SW480 (cell line): ENCODE measurements around the gene RWDD3.
A peak's percentile ranks its signal among the peaks of the same experiment; 100 is the strongest.

Experiments
- DNase-seq: peaks from one replicate; pipeline ENCODE4 v3.0.0-alpha.2; 2016; ENCODE audit warnings: low spot score

The RWDD3 gene, protein sequence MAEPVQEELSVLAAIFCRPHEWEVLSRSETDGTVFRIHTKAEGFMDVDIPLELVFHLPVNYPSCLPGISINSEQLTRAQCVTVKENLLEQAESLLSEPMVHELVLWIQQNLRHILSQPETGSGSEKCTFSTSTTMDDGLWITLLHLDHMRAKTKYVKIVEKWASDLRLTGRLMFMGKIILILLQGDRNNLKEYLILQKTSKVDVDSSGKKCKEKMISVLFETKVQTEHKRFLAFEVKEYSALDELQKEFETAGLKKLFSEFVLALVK

DNA sequence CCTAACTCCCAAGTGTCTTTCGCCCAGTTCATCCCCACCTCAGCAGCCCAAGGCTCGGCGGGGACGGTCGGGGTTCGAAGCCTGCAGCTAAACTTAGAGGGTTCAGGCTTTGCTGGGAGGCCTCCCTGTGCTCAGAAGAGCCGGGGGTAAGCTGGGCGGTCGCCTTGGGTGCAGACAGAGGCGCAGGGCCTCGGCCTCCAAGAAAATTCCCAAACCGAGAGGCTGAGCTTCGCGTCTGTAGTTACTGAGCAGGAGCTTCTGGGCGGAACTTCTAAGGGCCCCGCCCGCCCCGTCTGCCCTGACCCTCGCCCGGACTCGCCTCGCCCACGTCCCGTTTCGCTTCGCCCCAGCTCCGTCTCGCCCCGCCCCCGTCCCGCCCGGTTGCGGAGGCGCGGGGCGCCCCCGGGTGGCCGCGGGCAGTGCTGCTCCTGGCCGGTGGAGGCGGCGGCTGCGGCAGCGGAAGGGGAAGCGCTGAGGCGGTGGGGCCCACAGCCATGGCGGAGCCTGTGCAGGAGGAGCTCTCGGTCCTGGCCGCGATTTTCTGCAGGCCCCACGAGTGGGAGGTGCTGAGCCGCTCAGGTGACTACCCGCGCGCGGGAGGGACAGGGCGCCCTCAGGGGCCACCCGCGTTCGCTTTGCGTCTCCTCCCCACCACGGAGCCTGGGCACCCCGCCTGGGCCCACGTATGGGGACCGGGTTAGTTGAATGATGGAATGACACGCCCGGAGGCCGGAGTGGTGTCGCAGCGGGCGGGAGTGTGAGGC lies at the start of gene RWDD3:
RWDD3 (plus strand) TSS at position 474 of the 764 bp plus-strand sequence; CDS start at position 495, 21 bp downstream.
- peak; percentile 77 for DNase-seq

DNA sequence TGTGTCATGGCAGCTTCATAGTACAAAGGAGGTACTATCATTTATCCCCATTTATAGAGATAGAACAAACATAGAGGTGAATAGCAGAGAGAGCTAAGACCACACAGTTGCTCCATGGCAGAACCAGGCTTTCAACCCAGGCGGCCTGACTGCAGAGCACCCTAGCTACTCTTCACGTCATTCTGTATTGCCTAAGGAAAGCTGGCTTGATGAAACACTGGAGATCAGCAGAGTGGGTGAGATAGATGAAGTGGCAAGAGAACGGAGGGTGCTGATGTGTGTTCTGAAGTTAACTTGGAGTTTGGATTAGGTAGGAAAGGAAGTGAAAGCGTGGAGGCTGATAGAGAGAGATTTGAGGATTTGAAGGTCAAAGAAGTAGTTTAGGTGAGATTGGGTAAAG lies 47.9 kb upstream of the RWDD3 start:
- DNase-seq = no peak

DNA sequence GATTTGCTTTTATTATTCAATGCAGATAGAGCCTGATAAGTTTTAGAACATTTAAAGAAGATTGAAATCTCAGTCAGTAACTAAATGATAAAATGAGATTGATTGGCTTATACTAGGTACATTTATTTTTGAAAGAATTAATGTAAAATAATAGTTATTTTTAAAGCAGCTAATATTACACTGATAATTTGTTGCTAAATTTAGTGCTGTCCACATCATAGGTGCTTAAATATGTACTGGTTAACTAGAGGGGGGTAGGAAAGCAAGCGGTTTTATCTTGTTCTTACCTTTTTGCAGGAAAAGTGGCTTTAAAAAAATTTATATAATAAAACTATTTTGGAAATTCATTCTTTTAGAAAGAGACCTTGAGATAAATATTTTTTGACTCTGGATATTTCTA lies 40.4 kb upstream of the RWDD3 start:
- no peak for DNase-seq

DNA sequence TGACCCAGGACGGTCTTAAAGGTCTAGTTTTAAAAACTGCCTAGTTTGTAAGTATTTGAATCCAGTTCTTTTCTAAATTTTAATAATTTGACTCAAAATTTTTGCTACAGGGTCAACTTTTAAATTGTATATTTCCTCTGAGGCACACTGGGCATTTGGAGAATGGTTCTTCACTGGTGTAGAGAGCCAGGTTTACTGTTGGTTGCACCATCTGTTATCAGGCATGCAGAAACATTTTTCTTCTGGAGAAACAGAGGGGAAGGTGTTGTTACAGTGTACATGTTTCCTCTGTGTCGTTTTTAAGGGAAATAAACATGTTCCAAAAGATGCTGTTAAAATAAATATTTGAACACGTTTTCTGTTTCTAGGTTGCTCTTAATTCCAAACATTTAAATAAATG lies 39.0 kb upstream of the RWDD3 start:
- DNase-seq = no peak

DNA sequence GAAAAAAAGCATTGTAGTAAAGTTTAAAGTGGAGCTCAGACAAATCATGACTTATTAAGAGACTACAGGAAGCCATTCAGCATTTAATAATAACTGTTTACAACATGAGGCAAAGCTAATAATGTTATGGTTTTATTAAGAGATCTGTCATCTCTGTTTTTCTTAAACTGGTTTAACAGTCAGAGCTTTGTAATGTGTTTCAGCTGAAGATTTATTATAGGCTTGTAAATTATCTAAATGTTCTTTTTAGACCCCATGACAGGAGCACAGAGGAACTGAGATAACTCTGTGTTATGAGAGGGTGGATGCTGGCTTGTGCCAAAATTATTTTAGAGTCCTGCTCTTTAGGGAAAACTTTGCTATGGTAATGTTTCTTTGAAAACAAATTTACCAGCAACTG lies 38.0 kb upstream of the RWDD3 start:
- no peak for DNase-seq

DNA sequence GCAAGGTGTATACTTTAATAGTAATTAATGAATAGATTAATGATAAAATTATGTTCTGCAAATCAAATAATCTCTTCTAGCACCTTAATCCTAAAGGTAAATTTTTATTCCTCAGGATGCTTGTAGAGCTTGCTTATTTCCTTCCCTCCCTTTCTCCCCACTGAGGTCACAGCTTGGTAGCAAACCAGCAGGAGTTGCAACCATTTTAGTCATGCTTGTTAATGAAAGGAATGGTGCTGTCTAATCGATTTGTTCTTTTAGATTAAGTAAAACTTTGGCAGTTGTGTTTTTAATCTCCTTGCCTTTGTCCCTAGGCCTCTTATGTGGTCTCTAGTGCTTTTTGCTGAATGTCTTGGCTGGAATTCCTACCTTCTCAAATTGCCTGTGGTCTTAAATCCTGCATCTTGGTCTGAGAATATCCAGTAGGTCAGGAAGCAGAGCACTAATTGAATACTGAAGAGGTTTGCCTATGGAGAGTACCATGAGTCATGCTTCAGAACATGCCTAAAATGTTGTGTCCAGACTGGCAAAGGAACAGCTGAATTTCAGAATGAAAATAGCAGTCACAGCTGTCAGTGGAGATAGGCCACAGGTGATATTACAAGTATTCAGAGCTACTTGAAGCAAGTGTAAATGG lies 36.3 kb upstream of the RWDD3 start:
- DNase-seq = no peak

DNA sequence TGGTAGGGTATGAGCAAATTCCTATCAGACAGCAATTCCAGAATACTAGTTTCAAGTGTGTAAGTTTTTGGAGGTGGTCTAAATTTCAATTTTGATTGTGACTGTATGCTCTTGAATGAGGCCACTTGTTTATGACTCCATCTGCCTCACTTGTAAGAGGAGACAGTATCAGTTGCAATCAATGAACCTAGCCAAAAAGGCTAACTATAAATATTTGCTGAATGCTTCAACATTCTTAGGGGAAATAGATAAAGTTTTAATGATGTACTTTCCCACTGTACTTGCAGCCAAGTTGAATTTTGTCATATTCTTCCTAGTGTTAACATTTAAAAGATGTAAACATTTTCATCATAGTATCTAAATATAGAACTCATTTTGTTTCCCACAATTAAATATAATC lies 32.1 kb upstream of the RWDD3 start:
- no peak for DNase-seq

DNA sequence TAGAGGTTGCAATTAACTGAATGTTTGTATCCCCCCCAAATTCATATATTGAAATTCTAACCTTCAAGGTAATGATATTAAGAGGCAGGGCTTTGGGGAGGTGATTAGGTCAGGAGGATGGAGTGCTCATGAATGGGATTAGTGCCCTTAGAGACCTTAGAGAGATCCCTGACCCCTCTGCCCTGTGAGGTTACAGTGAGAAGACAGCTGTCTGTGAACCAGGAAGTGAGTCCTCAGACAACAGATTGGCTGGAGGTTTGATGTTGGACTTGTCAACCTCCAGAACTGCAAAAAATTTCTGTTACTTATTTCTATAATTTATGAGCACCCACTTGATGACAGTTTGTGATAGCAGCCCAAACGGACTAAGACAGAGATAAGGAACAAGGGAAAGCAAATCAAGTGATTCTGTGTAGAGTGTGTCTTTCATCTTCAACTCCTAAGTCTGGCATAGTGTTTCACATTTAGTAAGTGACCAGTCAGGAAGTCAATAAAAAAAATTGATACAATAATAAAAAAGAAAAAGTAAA lies 30.0 kb upstream of the RWDD3 start:
- DNase-seq = no peak

DNA sequence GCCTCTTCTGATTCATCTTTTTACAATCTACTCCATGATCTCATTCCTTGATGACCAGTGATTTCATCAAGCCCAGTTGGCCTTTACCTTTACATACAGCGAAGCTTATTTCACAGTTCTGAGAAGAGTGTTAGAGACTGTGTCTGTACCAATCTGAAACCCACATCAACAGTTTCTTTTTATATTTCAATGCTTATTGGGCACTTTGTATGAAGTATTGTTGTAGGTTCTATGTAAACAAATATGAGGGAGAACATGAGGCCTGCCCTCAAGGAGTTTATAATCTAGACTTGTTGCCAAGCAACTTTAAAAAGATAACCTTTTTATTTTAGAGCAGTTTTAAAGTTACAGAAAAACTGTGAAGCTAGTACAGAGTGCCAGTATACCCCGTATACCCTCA lies 27.5 kb upstream of the RWDD3 start:
- no peak for DNase-seq

DNA sequence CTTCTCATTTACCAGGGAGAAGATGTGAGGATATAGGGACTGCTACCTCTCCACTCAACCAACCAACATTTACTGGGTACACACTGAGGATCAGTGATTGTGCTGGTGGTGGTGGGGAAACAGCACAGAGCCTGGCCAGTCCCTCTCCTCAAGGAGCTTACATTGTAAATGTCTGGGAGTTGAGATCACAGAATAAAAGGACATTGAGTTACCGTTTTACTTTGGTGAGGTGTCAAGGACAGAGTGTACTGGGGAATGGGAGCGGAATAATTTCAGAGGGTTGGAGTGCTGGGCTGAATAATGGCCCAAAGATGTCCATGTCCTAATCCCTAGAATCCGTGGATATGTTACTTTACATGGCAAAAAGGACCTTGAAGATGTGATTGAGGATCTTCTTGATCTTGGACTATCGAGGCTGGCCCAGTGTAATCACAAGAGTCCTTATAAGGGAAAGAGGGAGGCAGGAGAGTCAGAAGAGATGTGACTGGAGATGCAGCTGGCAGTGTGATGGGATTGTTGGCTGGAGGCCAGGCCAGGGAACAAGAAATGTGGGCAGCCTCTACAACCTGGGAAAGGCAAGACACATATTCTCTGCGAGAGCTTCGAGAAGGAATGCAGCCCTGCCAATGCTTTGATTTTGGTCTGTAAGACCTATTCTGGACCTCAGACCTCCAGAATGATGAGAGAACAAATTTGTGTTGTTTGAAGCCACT lies 26.6 kb upstream of the RWDD3 start:
- DNase-seq = no peak

DNA sequence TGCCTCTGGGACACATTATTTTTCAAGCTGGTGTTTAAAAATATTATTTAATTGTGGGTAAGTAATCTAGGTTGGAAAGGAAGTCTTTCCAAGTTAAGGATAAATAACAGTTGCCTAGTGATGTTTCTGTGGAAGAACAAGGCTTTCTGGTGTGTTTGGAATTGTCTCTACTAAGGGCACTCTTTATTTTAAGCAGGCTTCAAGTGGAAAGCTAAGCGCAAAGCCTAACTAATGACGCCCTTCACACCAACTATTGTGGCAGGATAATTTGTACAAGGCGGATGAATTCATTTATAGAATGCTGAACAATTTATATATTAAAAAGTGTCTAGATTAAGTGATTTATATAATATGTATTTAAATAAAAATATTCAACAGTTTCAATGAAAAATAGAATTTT lies 25.1 kb upstream of the RWDD3 start:
- DNase-seq = no peak

DNA sequence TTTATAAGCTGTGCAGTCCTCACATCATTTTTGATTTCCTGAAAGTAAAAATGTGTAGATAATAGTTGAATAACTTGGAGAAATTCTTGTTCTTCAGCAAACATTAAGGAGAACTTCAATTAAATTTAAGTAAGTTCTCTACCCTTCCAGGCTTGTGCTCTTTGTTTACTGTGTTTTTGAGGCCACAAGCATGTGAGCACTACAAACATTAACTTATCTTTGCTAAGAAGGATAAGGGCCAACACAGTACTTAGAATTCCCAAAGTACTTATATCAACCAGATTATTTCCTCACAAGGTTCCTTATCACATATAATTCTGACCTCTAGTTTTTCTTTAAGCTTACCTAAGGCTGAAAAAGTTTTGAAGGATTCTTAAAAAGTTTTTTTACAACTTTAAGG lies 24.7 kb upstream of the RWDD3 start:
- no peak for DNase-seq

DNA sequence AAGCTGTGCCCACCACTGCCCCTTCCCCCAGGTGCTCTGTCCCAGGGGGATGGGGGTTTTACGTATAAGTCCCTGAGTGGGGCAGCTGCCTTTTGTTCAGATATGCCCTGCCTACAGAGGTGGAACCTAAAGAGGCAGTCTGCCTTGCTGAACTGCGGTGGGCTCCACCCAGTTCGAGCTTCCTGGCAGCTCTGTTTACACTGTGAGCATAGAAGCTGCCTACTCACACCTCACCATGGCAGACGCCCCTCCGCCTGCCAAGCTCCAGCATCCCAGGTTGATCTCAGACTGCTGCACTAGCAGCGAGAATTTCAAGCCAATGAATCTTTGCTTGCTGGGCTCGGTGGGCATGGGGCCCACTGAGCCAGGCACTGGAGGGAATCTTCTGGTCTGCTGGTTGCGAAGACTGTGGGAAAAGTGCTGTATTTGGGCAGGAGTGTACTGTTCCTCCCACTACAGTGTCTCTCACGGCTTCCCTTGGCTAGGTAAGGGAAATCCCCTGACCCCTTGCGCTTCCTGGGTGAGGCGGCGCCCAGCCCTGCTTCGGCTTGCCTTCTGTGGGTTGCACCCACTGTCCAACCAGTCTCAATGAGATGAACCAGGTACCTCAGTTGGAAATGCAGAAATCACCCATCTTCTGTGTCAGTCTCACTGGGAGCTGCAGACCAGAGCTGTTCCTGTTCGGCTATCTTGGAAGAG lies 17.6 kb upstream of the RWDD3 start:
- no peak for DNase-seq

DNA sequence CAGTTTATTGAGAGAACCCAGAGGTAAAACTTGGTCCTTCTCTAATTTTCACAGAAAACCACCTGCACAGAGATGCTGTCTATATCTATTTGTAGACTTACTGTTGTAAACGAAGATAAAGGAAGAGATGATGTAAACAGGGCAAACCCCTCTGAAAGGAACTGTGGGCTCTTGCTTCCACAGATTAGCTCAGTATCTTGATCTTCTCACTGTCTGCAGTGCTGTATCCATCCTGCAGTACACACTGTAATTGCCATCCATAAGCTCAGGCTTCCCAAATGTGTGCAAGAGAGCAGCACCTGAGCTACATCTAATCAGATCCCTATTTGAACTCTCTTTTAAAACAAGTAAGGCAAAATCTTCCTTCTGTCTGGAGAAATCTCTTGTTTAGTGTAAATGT lies 16.6 kb upstream of the RWDD3 start:
- DNase-seq = no peak

DNA sequence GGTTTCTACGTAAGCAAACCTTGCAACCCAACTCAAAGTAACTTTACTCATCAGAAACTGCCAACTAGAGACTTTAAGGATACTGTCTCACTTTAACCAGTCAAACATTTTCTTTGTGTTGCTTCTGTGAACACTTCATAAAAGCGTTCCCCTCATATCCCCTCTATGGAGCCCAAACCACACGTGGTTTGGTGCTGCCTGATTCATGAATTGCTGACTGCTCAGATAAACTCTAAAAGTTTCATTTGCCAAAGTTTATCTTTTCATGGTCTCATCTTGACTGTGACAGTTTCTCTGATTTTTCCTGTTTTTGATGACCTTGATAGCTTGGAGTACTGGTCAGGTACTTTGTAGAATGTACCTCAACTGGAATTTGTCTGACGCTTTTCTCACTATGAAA lies 14.6 kb upstream of the RWDD3 start:
- no peak for DNase-seq

DNA sequence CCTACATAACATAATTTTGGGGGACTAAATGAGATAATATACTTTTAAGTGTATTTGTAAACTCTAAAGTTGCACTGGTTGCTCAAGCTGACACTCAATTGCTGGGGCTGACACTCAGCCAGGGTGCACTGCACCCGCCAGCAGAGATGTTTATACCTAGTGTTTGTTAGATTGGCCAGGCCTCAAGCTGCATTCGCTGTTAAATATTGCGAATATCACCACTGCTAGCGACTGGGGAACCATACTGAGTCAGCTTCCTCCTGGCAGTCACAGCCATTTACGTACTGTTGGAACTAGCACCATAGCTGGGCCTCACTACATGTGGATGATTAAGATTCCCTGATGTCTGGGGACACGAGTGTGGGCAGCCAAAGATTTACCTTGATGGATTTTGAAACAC lies 12.7 kb upstream of the RWDD3 start:
- no peak for DNase-seq

DNA sequence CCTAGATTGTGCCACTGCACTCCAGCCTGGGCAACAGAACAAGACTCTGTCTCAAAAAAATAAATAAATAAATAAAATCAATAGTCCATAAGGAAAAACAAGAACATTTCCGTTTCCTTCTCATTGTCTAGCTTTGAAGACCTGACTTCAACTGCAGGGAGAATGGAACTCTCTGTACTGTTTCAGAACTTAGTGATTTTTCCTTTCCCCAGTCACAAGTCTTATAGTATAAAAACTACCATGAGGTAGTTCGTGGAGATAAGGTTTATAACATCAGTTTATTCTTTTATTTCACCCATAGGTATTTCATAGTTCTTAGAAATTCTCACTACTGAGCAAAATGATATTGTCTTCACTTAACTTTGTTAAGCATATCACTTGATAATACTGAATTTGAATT lies 11.4 kb upstream of the RWDD3 start:
- DNase-seq = no peak

DNA sequence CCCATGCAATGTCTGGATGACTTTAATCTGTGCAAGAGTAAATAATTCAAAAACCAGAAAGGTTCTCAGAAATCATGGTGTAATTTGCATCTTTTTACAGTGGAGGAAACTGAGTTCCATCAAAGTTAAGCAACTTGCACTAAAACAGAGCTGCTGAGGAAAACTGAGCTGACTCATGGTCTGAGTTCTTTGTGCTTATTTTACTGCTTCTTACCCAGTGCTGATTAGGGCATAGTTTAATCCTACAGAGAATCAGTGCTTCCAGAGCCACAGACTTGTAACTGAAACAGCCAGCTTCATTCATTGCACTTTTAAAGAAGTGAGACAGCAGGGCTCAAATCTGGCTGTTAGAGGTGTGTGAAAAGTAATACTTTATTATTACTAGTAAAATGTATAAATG lies 10.9 kb upstream of the RWDD3 start:
- DNase-seq = no peak

DNA sequence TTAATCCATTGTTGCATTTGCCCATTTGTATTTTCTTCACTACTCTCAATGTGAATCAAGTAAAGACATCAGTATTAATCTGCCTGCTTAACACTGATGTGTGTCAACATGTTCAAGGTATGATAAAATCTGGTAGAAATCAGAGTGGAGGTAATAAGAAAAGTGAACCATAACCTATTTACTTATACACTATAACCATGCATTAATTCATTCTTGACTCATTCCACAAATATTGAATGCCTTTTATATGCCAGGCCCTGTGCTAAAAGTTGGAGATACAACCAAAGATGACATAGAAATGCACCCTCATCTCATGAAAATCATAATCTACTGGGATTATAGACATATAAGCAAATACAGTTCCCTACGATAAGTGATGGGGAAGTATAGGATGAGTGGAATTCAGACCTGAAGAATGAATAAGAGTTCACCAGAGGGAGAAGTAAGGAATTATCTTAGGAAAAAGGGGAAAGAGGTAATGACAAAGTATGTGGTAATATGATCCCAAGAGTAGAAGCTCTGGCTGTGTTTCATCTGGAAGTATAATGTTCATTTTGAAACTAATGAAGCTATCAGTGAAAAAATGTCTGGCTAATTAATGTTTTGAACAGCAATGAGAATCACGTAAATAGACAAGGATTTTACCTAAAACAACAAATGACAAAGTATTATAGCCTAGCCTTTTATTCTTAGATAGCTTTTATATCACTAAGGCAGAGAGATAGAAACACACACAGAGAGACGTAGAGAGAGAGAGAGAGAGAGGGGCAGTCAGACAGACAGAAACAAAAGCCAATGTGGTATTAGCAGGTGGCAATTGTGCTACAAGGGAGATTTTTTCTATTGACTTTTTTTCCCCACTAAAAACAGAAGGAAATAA lies 7.0 kb upstream of the RWDD3 start:
- DNase-seq = no peak

DNA sequence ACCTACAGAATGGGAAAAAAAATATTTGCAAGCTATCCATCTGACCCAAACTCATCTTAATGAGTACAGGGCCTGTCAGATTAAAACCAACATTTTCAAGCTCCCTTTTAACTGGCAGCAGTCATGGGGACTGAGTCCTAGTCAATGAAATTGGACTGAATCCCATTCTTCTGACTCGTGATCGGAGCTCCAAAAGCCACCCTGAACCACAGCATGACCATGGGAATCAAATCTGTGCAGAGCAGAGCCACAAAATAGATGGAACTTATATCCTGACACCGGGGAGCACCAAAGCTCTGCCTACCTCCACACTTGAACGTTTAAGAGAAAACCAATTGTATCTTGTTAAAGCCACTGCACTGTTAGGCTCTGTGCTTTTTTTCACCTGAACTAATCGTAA lies 5.0 kb upstream of the RWDD3 start:
- DNase-seq = no peak

DNA sequence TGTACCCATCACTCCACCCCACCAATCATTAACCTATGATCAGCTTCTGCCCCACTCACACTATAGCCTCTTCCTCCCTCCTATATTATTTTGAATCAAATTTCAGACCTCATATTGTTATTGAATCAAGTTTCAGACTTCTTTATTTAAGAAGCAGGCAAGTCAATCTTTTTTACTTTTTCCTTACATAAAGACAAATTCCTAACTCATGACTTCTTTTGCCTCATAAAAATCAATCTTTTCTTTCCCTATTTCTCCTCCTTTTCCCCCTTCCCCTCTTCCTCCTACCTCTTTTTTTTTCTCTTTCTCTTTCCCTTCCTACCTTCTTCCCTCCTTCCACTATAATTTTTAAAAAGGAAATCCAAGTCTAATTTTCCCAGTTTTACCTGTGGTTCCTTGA lies 4.3 kb upstream of the RWDD3 start:
- DNase-seq = no peak
